HG02623 (cell line): Measurements from ENCODE around the gene TIGAR.

ENCODE experiments used
- ATAC-seq: cut with Tn5 transposase; IDR thresholded peaks from one replicate; pipeline ENCODE4 v1.9.1; 2021; ENCODE audit warnings: moderate library complexity; ENCODE audit not compliant: unreplicated experiment

TIGAR gene

GRCh38 chr12:4302881-4303280, 18.1 kb upstream of the TIGAR start:
- ATAC-seq: no peak

DNA sequence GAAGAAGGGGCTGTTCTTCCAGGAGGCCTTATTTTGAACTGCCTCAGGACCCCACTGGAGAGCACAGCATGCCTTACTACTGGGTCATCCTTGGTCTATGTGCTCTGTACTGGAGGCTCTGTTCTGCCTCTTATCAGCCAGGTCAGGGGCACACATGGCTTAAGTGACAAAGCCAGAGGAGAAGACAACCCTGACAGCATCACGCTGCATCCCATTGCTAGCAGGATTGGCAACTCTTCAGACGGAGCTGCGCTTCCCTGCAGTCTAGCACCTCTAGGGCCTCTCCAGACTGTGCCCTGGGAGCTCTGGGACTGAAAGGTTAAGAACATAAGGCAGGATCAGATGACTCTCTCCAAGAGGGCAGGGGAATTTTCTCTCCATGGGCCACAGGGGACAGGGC, 17.3 kb upstream of the TIGAR start:
- no peak for ATAC-seq

DNA sequence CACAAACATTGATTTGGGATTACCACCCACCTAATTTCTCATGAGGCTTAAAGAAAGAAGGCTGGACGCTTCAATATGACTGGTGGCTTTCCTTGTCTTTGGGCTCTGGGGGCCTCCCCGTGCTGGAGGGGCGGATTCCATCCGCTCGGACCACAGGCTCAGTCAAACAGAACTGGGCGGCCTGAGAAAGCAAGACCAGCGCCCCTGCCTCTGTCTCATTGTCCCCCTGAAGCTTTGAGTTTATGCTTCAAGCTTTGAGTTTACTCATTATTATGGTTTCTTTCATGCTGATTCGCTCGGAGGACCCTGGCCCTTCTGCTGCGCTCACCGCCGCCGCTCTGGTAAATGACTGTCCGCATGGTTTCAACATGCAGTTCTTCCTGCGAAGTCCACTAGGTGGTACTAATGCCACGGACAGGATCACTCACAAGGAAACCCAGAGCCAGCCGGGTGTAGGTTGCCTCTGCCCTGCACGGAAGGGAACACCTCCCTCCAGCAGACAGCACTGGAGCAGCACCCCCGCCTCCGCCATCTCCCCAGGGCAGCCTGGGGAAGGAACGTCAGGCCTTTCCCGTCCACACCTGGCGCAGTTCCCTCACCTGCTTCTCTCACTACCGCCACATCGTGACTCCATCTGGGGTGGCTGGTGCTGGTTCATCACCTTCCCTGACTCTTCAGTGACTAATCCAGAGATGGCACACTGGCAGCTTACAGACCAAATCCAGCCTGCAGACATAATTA, 13.2 kb upstream of the TIGAR start:
- no peak for ATAC-seq

DNA sequence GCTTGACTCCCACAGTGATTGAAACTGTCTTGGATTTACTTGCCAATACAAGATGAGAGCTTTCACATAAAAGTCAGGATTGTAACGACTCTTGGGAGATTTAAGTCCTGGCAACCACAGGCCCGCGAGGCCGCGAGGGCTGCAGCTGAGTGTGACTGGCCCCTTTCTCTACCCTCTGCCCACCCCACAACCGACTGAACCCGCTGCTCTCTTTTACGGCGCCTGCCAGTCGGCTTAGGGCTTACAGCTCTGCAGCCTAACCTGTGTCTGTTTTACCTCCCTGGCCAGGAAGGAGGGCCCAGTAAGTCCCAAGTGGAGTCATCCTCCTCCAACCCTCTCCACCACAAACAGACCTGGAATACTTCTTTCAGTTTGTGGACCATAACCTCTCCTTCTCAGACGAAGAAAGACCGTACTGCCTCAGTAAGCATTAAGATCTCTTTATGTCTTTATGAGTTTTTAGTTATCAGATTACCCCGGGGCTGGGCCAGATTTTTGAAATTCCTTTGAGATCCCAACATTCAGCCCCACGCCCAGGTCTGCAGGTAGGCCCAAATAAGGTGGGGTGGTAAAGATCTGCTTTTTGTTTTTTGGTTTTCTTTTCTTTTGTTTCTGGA, 12.6 kb upstream of the TIGAR start:
- ATAC-seq: no peak

GRCh38 chr12:4311776-4312175, 9.2 kb upstream of the TIGAR start:
- no peak for ATAC-seq

- ATAC-seq: no peak
Observed at GRCh38 chr12:4312251-4312650, 8.8 kb upstream of the TIGAR start.

DNA sequence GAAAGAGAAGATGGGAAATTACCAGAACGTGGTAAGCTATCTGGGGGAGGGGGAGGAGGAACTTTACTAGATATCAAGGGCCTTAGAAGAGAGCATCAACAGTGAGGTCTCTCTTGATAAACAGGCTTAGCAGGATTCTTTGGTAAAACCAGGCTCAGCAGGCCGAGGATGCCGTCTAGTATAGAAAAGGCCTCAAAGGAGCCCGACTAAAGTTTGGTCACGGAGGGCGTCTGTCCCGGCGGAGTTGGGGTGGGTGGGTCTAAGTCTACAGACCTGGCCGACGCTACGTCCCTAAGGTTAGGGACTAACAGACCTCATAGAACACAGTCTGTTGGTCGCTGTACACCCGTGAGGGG, 538 bp upstream of the TIGAR start:
- peak; percentile 22 for ATAC-seq

DNA sequence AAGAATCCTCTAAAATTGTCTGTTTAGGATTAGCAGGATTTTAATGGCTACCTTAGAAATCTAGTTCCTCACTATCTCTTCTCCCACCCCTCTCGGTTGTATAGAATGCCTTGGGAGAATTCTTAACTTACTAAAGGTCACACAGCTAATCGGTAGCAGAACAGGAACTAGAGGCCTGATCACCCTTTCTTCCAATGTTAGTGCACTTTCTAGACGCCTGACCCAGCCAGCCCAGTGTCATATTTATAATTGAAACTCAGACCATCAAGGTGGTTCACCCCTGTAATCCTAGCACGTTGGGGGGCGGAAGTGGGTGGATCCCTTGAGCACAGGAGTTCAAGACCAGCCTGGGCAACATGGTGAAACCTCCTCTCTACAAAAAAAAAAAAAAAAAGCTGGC, 1.7 kb downstream of the TIGAR start:
- ATAC-seq: no peak

- ATAC-seq: no peak
Observed at GRCh38 chr12:4323396-4323795, 2.4 kb downstream of the TIGAR start.

DNA sequence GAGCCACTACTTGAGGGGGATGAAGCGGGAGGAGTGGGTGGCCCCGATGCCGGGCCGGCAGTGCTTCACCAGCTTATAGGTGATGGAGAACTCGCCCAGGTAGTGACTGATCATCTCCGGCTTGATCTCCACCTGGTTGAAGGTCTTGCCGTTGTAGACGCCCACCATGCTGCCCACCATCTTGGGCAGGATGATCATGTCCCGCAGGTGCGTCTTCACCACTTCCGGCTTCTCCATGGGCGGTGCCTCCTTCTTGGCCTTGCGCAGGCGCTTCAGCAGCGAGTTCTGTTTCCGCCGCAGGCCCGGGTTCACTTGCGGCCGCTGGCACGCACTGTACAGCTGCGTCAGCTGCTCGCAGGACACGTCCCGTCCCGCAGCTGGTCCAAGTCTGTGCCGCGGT, 3.4 kb downstream of the TIGAR start:
- no peak for ATAC-seq

- ATAC-seq: no peak
Observed at GRCh38 chr12:4325966-4326365, 5.0 kb downstream of the TIGAR start.

DNA sequence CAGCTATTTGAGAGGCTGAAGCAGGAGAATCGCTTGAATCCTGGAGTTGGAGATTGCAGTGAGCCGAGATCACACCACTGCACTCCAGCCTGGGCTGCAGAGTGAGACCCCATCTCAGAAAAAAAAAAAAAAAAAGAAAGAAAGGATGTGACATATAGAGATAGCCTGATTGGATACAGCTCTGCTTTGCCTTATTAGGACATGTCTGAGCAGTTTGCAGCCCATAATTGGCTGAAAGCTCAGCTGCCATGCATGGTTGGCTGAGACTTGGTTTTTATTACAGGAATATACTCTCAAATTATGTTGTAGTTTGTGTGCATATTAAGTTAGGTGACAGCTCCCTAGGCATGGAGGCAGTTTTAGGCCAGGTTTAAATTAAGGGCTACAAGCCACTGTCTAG, 6.3 kb downstream of the TIGAR start:
- ATAC-seq: no peak

GRCh38 chr12:4330203-4330602, 9.2 kb downstream of the TIGAR start:
- no peak for ATAC-seq

- ATAC-seq: no peak
Observed at GRCh38 chr12:4331221-4331620, 10.2 kb downstream of the TIGAR start.

- ATAC-seq: no peak
Observed at GRCh38 chr12:4331842-4332241, 10.8 kb downstream of the TIGAR start.

- ATAC-seq: no peak
Observed at GRCh38 chr12:4346931-4347330, 25.9 kb downstream of the TIGAR start.

DNA sequence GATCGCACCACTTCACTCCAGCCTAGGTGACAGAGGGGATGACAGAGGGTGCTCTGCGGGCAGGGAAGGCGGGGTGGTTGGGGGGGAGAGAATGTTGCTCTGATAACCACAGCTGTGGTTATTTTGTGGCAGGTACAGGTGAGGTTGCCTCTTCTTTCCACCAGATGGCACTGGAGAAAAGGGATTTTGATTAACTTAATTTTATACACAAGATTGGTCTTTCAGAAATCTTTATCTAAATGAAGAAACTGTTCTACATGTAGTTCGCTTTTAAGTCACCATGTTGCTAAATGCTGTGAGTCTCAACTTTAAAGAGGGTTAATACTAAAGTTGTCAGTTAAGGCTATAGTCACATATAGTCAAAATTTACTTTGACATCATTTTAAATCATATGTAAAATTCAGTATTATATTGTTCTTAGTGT, 32.8 kb downstream of the TIGAR start:
- ATAC-seq: no peak

DNA sequence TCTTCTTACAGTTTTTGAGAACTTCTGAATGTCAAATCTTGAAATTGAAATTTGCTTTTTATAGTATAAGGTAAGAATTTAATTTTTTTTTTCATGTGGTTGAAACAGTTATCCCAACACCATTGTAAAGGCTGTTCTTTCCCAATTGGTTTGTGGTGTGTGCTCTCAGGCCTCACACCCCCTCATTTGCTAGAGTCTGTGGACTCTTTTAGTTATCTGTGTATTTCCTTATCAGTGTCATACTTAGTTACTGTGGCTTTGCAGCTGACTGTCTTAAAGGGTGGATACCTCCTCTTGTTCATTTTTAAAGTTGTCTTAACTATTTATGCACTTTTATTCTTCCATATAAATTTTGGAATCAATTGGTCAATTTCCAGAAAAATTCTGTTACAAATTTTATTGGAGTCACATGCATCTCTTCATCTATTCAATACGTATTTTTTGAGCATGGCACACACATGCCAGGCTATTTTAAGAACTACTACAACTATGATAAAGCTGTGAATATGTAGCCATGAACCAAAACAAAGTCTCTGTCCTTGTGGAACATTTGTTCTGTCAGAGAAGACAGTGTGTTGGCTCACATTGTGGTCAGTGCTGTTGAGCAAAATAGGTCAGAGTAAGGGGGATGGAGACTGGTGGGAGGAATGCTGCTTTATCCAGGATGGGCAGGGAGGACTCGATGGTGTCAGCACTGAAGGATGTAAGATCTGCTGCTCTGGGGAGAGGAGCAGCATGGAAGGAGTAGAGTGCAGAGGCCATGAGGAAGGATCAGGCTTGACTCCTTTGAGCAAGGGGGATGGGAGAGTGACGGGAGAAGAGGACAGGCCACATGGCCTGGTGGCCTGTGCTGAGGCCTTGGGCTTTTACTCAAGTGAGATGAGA, 34.4 kb downstream of the TIGAR start:
- ATAC-seq: no peak

GRCh38 chr12:4356041-4356327, 35.0 kb downstream of the TIGAR start:
- ATAC-seq: no peak

DNA sequence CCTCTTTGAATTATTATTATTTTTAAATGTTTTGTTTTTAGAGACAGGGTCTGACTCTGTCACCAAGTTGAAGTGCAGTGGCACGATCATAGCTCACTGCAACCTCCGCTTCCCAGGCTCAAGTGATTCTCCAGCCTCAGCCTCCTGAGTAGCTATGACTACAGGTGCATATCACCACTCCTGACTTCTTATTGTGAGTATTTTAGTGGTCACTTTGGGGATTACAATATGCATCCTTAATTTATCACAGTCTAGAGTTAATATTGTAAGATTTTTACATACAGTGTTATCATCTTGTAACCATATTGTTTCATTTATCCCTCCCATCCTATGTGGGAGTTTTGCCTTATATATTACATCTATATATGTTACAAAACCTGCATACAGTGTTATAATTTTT, 45.1 kb downstream of the TIGAR start:
- ATAC-seq: no peak

- no peak for ATAC-seq
Observed at GRCh38 chr12:4369548-4369947, 48.5 kb downstream of the TIGAR start.

DNA sequence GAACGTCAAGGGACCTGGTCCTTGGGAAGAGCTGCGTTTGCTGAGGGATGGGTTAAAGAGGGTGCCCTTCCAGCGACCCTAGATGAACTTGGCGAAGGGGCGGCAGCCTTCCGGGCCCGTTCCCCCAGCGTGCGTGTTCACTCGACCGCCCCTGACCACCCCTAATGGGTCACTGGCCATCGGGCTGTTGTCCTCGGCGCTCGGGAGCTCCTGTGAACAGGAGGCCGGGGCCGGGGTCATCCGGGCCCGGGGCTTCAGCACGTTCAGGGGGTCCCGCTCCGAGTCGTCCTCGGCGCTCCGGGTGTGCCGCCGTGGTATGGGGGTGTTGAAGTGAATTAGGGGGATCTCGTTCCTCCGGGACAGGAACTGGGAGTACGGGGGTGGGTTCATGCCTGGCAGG, 49.3 kb downstream of the TIGAR start:
- no peak for ATAC-seq
